KOPT-K1 (cell line): ENCODE data around the gene SCYGR8.

Experiments used
- H3K27ac ChIP-seq: fragments of 200-600 bp; sonication (generic); 2 replicates; pipeline ENCODE4 v1.5.1; 2016; ENCODE audit warnings: antibody characterized with exemption, mild to moderate bottlenecking, low read depth, low read length; ENCODE audit not compliant: poor library complexity, severe bottlenecking
- H3K36me3 ChIP-seq: fragments of 200-600 bp; sonication (generic); 2 replicates; pipeline ENCODE4 v1.5.1; 2017; ENCODE audit warnings: antibody characterized with exemption, mild to moderate bottlenecking, low read length, moderate library complexity; ENCODE audit not compliant: insufficient read depth
- H3K9me3 ChIP-seq: fragments of 200-600 bp; sonication (generic); 2 replicates; pipeline ENCODE4 v1.5.1; 2017; ENCODE audit warnings: antibody characterized with exemption, low read length, mild to moderate bottlenecking; ENCODE audit not compliant: insufficient read depth, poor library complexity, severe bottlenecking

Gene SCYGR8

GRCh38 chr2:227780981-227781615, 35.4 kb downstream of the SCYGR8 start:
- Histone ChIP-seq H3K9me3 (no peaks in the 10 kb centered on the region), H3K36me3 (no peaks in the 10 kb centered on the region), H3K27ac (no peak overlapping the region)

GRCh38 chr2:227781841-227782240, 36.1 kb downstream of the SCYGR8 start:
- no peaks in the 10 kb centered on the region for H3K36me3 ChIP-seq
- no peak overlapping the region for H3K27ac ChIP-seq
- no peaks in the 10 kb centered on the region for H3K9me3 ChIP-seq

GRCh38 chr2:227782804-227783203, 37.1 kb downstream of the SCYGR8 start:
- H3K9me3 ChIP-seq = no peaks in the 10 kb centered on the region
- no peaks in the 10 kb centered on the region for H3K36me3 ChIP-seq
- H3K27ac ChIP-seq = no peak overlapping the region

GRCh38 chr2:227783404-227784138, 37.9 kb downstream of the SCYGR8 start:
- Histone ChIP-seq H3K27ac (no peak overlapping the region), H3K36me3 (no peaks in the 10 kb centered on the region), H3K9me3 (no peaks in the 10 kb centered on the region)

- no peaks in the 10 kb centered on the region for H3K36me3 ChIP-seq
- H3K27ac ChIP-seq = no peak overlapping the region
Observed at GRCh38 chr2:227785293-227785692, 39.6 kb downstream of the SCYGR8 start.

GRCh38 chr2:227788561-227789018, 42.9 kb downstream of the SCYGR8 start:
- Histone ChIP-seq H3K36me3 (no peaks in the 10 kb centered on the region), H3K27ac (no peak overlapping the region), H3K9me3 (no peaks in the 10 kb centered on the region)

More at GRCh38 chr2:227785293-227785692, 39.6 kb downstream of the SCYGR8 start:
- H3K9me3 ChIP-seq = no peaks in the 10 kb centered on the region

- Histone ChIP-seq H3K27ac (no peak overlapping the region), H3K36me3 (no peaks in the 10 kb centered on the region), H3K9me3 (no peaks in the 10 kb centered on the region)
Observed at GRCh38 chr2:227789803-227790202, 44.1 kb downstream of the SCYGR8 start.

GRCh38 chr2:227793148-227793712, 47.5 kb downstream of the SCYGR8 start:
- H3K27ac ChIP-seq = no peak overlapping the region
- no peaks in the 10 kb centered on the region for H3K9me3 ChIP-seq
- no peaks in the 10 kb centered on the region for H3K36me3 ChIP-seq
